Activated CD8-positive, alpha-beta T cell treated with anti-CD3 and anti-CD28 coated beads for 36 hours (primary cell): Measurements from ENCODE around the gene PTPRN2. TPM values are rescaled to one million over a fixed set of nuclear protein-coding genes. Genes with fewer than 3 reads are reported as not detected.

ENCODE experiments used
- ATAC-seq: fragments of 200-7000 bp; cut with Tn5 transposase; one replicate; pipeline ENCODE4 v1.10.0; 2021; ENCODE audit warnings: mild to moderate bottlenecking, moderate library complexity
- CTCF ChIA-PET: fragments of 350-600 bp; sonication (Branson Sonifier 250); formaldehyde crosslinking; loops from one replicate; lab custom pipeline; 2021; ENCODE audit warnings: antibody characterized with exemption; lab: Charles Lee
- POLR2A ChIA-PET: fragments of 350-600 bp; sonication (Branson Sonifier 250); formaldehyde crosslinking; loops from one replicate; lab custom pipeline; 2021; ENCODE audit warnings: antibody characterized with exemption; lab: Charles Lee
- DNase-seq: peaks from one replicate; pipeline ENCODE4 v3.0.0-alpha.2; 2020
- H3K27ac Mint-ChIP-seq: one replicate; pipeline ENCODE4 v1.8.0; 2021; ENCODE audit warnings: mild to moderate bottlenecking, mixed read lengths
- H3K27me3 Mint-ChIP-seq: one replicate; pipeline ENCODE4 v1.8.0; 2021; ENCODE audit warnings: mixed read lengths
- H3K36me3 Mint-ChIP-seq: one replicate; pipeline ENCODE4 v1.8.0; 2021; ENCODE audit warnings: low read depth, mixed read lengths
- H3K4me1 Mint-ChIP-seq: one replicate; pipeline ENCODE4 v1.8.0; 2021; ENCODE audit warnings: low read depth, mixed read lengths
- H3K4me3 Mint-ChIP-seq: one replicate; pipeline ENCODE4 v1.8.0; 2021; ENCODE audit warnings: mild to moderate bottlenecking, moderate library complexity, mixed read lengths
- H3K9me3 Mint-ChIP-seq: one replicate; pipeline ENCODE4 v1.8.0; 2021; ENCODE audit warnings: mixed read lengths
- CTCF ChIP-seq: fragments of 200-600 bp; IDR thresholded peaks from one replicate; pipeline ENCODE4 v1.8.0; 2022; ENCODE audit warnings: antibody characterized with exemption, mild to moderate bottlenecking
- intact Hi-C: fragments of 100-400 bp; cut with micrococcal nuclease; formaldehyde crosslinking; loops from one replicate; pipeline ENCODE4 v1.10.0; 2022
- total RNA-seq, 2 experiments: library from RNA; stranded (reverse); gene quantifications; one replicate each; pipeline ENCODE4 v1.2.3, GENCODE V29; 2021

Gene PTPRN2
- total RNA-seq, 2 experiments from 2014 or later: 0.49 to 0.65 TPM

- ATAC-seq (no peak), DNase-seq (no peak)
- H3K4me1 Mint-ChIP-seq: no peaks in the 10 kb centered on the region
- CTCF ChIA-PET: no interaction called here
- no peaks in the 10 kb centered on the region for H3K36me3 Mint-ChIP-seq
- no peak overlapping the region for H3K27ac Mint-ChIP-seq
- POLR2A ChIA-PET: no interaction called here
- intact Hi-C loops: no loop called here
- peaks cover 31% of the 10 kb centered on the region for H3K9me3 Mint-ChIP-seq
- H3K4me3 Mint-ChIP-seq: no peak overlapping the region
- no peaks in the 10 kb centered on the region for H3K27me3 Mint-ChIP-seq
- TF ChIP-seq CTCF: no peak
Observed at GRCh38 chr7:158114056-158114850, 473.4 kb downstream of the PTPRN2 start.

DNA sequence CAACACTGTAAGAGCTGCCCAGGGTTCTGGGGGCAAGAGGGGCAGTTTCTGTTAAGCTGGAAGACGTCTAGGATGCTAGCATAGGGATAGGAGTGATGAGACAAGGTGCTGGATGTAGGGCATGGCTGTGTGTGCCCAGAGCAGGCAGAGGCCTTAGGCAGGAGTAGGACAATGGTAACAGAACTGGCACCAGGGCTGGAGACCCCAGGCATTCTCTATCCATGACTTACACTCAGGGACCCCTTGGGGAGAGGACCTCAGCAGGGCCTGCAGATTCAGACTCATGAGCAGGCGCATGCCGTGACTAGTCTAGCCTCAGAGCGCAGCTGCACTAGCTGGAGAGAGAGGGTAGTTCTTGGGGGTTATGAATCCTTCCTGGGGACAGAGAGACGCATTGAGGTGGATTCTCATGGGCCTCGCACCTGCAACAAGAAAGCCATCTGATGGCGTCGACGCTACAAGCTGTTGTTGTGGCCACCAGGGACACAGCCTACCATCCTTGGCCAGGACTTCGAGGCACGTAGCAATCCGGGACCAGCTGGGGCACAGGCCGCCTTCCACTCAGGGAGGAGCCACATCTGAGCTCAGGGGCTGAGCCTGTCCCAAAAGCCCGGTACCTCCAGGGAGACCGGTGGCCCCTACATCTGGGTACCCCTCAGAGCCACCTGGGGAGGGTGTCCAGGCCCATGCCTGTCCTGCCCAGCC, 474.1 kb downstream of the PTPRN2 start:
- intact Hi-C loops: no loop called here
- no peak overlapping the region for H3K4me3 Mint-ChIP-seq
- DNase-seq (no peak), ATAC-seq (no peak)
- no peaks in the 10 kb centered on the region for H3K36me3 Mint-ChIP-seq
- H3K4me1 Mint-ChIP-seq: no peaks in the 10 kb centered on the region
- peaks cover 26% of the 10 kb centered on the region for H3K9me3 Mint-ChIP-seq
- ChIA-PET POLR2A (no interaction called here), CTCF (no interaction called here)
- no peak overlapping the region for H3K27ac Mint-ChIP-seq
- no peaks in the 10 kb centered on the region for H3K27me3 Mint-ChIP-seq
- TF ChIP-seq CTCF: no peak

- CTCF ChIA-PET: no interaction called here
Observed at GRCh38 chr7:158112571-158113320, 474.9 kb downstream of the PTPRN2 start.

GRCh38 chr7:158111906-158112570, 475.6 kb downstream of the PTPRN2 start:
- no peak for ATAC-seq
- Mint-ChIP-seq H3K27ac (no peak overlapping the region), H3K36me3 (no peaks in the 10 kb centered on the region), H3K9me3 (peaks cover 19% of the 10 kb centered on the region), H3K4me1 (no peaks in the 10 kb centered on the region), H3K4me3 (no peak overlapping the region), H3K27me3 (no peaks in the 10 kb centered on the region)
- intact Hi-C loops: no loop called here
- no peak for DNase-seq
- TF ChIP-seq CTCF: no peak
- ChIA-PET POLR2A (no interaction called here), CTCF (no interaction called here)

More at GRCh38 chr7:158112571-158113320, 474.9 kb downstream of the PTPRN2 start:
- no peak for TF ChIP-seq CTCF
- no peak overlapping the region for H3K27ac Mint-ChIP-seq
- peaks cover 26% of the 10 kb centered on the region for H3K9me3 Mint-ChIP-seq
- POLR2A ChIA-PET: no interaction called here
- H3K27me3 Mint-ChIP-seq: no peaks in the 10 kb centered on the region
- H3K4me1 Mint-ChIP-seq: no peaks in the 10 kb centered on the region
- H3K36me3 Mint-ChIP-seq: no peaks in the 10 kb centered on the region
- intact Hi-C loops: no loop called here
- ATAC-seq: no peak
- H3K4me3 Mint-ChIP-seq: no peak overlapping the region
- DNase-seq: no peak
